CD4-positive, alpha-beta T cell treated with Interleukin-4 for 1 hour (primary cell): Measurements from ENCODE around the gene EXOC3L1.
A peak's percentile ranks its signal among the peaks of the same experiment; 100 is the strongest.

ENCODE experiments used
- DNase-seq, 2 donors: peaks; one replicate each; pipeline ENCODE4 v3.0.0-alpha.2; 2020 to 2022

The EXOC3L1 gene

DNA sequence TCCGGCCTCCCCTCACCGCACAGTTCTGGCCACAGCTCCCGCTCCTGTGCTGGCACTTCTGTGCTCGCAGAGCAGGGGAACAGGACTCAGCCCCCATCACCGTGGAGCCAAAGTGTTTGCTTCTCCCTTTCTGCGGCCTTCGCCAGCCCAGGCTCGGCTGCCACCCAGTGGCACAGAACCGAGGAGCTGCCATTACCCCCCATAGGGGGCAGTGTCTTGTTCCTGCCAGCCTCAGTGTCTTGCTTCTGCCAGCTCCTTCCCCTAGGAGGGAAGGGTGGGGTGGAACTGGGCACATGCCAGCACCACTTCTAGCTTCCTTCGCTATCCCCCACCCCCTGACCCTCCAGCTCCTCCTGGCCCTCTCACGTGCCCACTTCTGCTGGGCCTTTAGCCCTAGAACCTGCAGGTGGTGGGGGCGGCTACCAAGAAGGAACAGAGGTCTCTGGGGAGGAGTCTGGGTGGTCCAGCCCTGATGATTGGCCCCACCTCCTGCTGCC lies 8.3 kb upstream of the EXOC3L1 start:
- DNase-seq = peak; percentile 29 to 39

DNA sequence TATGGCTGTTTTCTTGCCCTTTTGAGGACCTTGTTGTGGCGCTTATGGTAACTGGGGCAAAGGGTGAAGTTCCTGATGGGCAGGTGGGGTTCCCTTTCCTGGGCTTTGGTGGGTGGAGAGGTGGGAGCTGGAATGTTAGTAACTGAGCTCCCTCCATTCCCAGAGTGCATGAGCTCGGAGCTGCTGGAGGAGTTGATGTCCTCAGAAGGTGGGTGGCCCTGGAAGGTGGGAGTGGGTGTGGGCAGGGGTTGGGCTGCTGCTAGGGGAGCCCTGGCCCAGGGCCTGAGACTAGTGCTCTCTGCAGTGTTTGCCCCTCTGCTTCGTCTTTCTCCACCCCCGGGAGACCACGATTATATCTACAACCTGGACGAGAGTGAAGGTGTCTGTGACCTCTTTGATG lies 7.8 kb upstream of the EXOC3L1 start:
- no peak for DNase-seq

DNA sequence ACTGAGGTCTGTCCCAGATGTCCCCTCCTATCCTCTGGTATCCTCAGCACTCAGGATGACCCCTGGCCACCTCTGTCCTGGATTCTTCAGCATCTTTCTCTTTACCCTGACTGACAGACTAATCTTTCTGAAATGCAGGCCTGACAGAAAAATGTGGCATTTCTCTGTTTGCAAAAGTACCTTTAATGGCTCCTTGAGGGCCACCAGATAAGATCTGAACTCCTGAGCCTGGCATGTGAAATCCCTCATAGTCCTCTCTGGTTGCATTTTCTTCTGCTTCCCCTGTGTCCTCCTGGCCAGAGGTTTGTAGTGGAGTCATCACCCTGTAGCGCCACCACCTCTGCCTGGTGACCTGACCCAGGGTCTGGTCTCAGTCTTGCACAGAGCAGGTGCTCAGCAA lies 6.9 kb upstream of the EXOC3L1 start:
- no peak for DNase-seq

DNA sequence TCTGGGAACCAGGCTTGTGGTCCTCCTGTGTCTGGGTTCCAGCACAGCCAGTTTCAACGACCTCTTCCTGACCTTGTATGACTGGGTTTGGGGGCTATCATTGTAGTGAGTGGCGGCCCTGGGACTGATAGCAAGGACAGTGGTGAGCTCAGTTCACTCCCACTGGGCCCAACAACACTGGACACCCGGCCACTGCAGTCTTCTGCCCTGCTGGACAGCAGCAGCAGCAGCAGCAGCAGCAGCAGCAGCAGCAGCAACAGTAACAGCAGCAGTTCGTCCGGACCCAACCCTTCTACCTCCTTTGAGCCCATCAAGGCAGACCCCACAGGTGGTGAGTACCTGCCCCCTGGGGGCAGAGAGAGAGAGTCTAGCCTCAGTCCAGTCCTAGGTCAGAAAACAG lies 5.7 kb upstream of the EXOC3L1 start:
- DNase-seq = no peak

DNA sequence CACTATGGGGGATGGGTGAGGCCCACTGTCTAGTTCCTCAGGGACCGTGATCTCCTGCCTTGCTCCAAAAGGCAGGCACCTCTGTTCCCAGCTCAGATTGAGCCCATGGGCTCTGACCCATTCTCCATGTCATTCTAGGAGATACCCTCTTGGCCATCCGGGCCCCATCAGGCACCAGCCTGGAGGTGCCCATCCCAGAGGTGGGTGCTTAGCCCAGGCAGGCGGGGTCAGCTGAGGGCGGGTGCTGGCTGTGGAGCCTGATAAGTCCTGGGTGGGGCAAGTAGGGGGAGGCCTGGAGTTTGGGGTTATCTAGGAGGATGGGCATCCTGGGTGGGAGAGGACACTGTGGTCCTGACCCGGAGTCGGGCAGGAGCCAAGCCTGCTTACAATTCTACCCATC lies 4.3 kb upstream of the EXOC3L1 start:
- no peak for DNase-seq

DNA sequence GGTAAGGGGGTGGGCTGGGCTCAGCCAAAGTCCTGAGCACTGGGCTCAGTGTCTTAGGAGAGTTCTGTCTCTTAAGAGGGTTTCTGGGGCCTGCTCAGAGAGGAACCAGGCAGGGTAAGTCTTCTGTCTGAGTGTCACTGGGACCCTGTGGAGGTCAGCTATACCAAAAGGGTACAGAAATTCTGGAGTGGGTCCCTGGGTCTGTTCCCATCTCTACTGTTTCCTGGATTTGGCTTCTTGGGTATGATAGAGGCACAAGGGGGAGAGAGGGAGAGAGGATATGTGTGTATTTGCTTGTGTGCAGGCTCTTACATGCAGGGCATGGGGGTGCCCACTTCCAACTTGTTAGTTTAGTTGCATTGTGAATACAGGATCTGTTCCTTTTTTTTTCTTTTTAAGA lies 3.6 kb upstream of the EXOC3L1 start:
- DNase-seq = no peak

DNA sequence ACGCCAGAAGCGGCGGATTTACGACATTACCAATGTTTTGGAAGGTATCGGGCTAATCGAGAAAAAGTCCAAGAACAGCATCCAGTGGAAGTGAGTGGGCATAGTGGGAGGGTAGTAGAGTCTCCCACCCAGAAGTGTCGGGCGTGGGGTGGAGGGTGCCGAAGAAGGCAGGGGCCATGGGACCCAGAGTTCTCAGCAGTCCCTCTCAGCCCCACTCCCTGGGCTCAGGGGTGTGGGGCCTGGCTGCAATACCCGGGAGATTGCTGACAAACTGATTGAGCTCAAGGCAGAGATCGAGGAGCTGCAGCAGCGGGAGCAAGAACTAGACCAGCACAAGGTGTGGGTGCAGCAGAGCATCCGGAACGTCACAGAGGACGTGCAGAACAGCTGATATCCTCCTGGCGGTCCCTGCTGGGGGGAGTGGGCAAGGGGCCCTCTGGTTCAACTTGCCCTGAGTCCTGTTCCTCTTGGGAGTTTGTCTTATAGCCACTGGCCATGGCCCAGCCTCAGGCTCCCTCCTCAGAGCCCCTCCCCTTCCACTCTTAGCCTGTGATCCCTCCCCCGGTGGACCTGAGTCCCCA lies 2.9 kb upstream of the EXOC3L1 start:
- DNase-seq = no peak

DNA sequence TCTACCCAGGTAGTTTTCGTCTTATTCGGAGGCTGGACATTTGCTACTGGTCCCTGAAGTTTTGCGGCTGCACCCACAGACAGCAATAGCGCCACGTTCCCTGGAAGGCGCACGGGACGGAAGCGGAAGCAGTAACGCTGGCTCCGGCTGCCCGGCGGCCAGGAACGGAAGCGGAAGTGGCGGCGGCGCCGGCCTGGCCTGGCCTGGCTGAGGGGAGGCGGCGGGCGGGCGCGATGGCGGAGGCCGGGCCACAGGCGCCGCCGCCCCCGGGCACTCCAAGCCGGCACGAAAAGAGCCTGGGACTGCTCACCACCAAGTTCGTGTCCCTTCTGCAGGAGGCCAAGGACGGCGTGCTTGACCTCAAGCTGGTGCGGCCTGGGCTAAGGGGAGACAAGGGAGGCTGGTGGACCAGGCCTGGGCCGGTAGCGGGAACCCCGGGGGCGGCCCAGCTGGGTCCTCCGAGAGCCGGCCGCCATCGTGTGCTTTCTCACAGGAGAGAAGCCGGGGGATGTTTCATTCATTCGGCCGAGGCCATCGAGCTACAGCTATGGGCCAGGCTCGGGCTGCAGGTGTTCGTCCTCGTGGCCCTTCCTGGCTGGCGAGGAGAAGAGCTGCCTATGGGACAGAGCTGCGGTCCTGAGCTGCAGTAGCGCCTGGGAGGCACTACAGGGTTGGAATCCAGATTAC lies 2.2 kb upstream of the EXOC3L1 start, which contains the start of gene E2F4:
E2F4 (plus strand) TSS at position 161 of the 687 bp plus-strand sequence; CDS start at position 234, 73 bp downstream.
- peak; percentile 88 to 89 for DNase-seq

DNA sequence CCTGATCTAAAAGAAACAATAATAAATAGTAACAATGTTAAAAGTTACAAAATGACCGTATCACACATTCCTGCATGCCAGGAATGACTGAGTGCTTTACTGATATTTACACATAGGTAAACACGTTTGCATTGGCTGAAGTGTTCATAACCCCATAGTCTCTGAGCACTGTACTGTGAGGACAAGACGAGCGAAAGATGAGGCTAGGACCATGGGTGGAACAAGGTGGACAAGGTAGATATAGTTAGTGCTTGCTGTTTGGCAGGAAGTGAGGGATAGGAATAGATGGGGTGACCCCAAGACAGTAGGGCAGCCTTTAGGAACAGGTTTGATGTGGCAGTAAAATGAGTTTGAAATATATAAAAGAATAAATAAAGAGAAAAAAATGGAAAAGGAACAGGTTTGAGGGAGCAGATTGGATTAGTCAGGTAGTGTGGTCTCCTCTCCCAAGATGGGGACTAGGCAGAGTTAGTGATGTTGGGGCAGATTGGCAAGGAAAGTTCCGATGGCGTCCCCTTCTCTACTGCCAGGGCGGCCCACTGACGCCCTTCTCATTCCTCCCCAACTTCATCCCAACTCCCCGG lies 1.6 kb upstream of the EXOC3L1 start:
- no peak for DNase-seq

DNA sequence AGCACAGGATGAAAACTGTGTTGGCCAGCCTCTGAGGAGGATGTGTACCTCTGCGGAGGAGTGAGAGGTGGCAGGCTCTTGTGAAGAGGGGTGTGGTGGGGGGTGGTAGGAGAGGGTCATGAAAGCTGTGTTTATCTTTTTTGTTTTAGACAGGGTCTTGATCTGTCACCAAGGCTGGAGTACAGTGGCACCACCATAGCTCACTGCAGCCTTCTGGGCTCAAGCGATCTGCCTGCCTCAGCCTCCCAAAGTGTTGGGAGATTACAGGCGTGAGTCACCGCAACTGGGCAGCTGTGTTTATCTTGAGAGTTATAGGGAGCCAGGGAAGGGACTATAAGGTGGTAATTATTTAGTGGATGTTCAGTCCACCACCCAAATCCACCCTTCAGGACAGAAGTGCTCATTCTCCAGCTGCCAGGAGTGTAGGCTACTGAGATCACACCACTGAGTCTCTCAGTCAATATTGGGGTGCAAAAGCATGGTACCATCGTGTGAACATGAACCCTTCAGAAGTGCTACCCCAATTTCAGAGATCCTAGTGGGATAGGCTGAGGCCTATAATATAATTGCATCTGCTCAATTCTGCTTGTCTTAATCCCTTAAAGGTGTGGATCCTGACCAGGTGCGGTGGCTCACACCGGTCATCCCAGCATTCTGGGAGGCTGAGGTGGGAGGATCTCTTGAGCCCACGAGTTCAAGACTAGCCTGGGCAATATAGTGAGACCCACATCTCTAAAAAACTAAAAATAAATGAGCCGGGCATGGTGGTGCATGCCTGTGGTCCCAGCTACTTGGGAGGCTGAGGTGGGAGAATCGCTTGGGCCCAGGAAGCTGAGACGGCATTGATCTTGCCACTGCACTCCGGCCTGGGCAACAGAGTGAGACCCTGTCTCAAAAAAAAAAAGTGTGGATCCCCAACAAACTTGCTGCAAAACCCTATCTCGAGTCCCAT lies 788 bp upstream of the EXOC3L1 start:
- DNase-seq = no peak

DNA sequence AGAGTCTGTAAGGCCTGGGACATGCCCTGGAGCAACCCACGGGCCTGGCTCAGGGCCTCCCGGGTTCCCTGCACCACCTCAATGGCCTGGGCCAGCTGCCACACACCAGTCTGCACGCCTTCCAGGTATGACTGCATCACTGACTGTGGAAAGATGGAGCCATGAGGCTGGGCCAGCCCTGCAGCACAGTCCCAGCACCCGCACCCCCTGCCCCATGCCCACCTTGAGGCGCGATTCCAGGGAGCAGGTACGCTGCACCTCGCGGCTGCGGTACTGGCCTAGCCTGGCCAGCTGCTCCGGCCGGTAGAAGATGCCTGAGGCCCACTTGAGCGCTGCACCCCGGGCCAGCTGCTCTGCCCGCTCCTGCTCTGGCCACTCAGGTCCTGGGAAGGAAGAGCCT lies 1.1 kb downstream of the EXOC3L1 start:
- DNase-seq = no peak

DNA sequence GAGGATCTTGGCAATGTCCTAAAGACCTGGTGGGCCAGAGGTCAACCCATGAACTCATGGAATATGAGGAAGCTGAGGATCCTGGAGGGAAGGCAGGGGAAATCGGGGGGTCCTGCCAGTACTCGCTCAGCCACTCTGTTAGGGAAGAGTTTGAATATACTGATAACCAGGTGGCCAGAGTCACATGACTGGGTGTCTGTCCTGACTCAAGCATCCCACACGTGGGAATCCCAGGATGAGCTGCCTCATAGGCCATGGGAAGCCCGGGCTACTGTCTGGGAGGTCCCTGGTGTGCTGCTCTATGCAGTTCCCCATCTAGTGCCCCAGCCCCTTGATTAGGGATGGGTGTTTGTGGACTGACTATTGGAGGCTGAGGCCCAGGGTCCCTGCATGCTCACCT lies 1.6 kb downstream of the EXOC3L1 start:
- no peak for DNase-seq

DNA sequence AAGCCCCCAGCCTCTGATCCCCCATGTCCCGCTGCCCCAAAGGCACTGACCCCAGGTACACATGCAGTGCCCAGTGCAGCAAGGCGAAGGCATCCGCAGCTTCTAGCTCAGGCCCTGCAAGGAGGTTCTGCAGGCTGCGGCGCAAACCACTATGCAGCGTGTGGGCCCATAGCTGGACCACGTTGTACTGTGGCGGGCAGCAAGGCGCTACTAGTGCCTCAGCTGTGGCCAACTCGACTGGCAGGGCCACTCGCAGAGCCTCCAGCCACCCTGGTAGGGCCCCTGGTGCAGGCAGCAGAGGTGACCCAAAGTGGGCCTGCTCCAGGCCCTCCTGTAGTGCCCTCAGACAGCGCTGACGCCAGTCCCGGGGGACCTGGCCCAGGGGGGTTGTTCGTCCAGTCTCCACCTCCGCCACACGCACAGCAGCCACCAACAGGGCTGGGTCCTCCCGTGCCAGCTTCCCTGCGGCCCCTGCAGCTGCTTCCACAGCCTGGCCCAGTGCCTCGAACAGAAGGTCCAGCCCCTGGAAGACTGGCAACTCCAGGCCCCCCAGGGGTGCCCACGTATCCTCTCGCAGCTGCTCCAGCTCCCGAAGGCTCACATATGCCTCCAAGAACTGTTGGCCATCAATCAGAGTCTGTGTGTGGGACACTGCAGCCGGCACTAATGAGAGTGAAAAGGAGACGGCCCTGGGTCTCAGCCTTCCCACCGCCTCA lies 2.6 kb downstream of the EXOC3L1 start:
- no peak for DNase-seq

DNA sequence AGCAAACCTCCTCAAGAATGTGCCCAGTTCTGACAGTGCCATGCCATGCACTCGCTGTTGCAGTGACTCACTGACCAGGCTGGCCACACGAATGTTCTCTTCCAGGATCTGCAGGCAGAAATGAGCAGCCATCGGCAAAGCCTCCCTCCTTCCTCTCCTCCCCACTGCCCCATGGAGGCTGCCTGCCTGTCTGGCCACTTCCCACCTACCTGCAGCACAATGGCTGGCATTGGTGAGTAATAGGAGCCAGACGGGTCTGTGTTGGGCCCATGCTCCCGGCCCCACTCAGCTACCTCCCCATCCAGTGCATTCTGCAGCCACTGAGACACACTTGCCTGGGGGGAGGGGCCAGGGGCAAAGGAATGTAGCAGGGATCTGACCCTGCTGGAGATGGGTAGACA lies 3.4 kb downstream of the EXOC3L1 start:
- no peak for DNase-seq

DNA sequence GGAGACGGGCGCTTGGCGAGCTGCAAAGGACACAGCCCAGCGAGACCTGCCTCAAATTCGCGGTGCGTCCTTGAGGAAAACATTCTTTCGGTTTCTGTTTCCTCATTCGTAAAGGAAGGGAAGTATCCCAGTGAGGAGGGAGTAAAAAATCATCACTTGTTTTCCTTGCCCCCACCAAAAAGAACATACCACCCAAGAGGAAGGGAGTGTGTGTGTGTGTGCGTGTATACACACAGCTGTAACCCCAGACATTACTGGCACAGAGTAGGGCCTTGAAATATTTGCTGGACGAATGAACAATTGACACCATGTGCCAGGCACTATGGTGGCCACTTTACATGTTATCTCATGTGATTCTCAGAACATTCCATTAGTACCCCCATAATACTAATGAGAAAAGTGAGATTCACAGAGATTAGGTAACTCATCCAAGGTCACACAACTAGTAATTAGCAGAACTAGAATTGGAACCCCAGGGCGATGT lies 4.2 kb downstream of the EXOC3L1 start:
- DNase-seq = no peak

DNA sequence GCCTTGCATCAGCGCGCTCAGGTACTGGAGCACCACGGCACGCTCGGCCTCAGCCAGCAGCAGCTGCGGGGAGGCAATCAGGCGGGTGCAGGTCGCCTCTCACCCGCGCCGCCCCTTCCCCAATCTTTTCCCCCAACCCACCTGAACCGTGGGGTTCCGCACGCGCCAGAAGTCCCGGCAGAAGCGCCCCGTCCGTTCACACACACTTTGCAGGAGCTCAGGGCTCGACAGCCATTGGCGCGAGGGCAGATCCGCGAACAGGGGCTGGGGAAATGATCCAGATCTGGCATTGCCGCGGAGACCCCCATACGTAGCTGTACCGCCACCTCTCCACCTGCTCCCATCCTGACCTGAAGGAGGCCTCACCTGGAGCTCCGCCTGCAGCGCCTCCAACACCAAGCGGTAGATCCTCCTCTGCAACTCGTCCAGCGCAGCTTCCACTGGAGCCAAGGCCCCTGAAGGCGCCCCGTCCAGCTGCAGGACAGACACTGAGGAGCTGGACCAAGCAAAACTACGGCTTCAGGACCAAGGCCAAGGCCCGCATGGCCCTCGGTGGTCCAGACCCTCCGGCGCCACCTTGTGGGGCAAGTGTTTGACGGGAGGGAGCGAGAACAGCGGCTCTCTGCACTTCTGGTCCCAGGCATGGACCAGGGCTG lies 4.8 kb downstream of the EXOC3L1 start:
- DNase-seq = peak; percentile 84 to 85

DNA sequence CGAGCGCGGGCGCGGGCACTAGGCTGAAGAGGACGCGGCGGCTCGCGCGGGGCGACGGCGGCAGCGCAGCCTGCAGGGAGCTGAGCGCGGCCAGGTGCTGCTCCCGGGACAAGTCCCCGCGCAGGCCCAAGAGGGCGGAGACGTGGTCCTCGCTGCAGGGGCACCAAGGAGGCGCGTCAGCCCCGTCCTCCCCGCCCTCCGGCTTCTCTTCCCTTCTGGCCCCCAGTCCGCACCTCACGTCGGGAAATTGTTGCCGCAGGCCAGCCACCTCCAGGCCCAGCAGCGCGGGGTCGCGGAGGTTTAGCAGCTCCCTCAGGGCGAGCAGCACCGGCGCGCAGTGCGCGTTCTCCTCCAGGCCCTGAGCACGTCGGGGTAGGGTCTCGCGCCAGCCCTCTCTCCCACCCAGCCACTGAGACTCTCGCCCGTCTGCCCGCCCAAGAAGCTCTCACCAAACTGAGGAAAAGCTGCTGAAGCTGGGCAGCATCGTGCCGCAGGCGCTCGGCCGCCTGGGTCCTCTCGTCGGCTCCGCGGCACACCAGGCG lies 5.4 kb downstream of the EXOC3L1 start:
- no peak for DNase-seq

DNA sequence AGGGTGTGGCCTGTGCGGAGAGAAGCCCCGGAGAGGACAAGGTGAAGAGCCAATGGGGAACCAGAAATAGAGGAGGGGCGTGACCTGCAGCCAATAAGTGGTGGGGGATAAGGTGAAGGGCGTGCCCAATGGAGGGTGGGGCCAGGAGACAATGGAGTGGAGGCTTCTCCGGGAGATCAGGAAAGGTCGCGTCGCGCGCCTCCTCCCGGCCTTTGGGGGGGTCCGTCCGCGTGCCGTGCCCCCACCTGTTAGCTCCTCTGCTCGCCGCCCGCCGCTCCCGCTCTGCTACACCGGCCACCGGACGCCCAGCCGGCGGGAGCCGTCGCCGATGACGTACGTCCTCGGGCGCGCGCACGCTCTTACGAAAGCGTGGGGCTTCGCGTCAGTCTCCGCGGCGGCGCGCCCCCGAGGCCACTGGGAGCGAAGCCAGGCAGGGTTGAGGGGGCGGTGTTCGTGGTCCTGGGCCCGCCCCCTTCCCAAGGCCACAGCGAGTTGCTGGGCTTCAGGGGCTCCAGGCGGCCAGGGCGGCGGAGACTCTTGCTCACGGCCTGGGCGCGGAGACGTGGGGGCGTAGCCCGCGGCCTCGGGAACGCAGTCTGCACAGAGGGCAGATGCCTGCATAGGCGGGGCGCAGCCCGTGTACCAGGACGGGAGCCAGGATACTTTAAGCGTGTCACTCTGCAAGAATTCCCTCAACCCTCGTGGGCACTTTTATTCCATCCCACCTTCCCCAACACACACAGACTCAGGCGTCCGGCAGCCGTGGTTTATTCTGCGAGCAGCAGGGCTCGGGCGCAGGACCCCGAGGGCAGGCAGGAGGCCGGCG lies 6.1 kb downstream of the EXOC3L1 start, which contains the start of gene MATCAP1:
MATCAP1 (minus strand) TSS at position 337 of the 826 bp plus-strand sequence. CDS start 3,353 bp downstream, outside the sequence.
- DNase-seq = peak; percentile 97 to 98

DNA sequence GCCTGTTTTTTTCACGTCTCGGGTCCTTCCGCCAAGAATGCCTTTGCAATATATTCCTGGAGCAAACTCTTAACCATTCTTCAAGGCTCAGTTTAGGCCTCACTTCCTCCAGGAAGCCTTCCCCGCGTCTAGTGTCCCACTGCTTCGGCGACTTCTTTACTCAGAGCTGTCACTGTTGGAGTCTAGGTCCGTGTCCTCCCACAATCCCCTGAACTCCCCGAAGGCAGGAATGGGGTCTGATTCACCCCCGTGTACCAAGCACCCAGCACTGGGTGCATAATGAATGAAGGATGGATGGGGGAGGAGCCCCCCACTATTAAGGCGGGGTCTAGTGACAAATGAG lies 6.7 kb downstream of the EXOC3L1 start:
- no peak for DNase-seq

DNA sequence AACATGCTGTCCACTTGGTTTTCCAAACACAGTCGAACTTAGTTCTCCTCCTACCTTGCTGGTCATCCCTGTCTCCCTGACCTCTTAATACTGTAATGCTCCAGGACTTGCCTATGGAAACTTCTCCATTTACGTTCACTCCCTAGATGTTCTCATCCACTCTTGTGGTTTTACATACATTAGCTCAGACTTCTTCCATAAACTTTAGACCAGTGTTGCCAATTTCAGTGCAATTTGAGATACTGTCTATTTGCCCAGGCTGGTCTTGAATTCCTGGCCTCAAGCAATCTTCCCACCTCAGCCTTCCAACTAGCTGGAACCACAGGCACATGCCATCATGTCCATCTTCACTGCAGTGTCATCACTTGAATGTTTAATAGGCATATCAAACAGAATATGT lies 7.6 kb downstream of the EXOC3L1 start:
- no peak for DNase-seq
